Adrenal gland (tissue), 5 donors: Measurements from ENCODE around the gene CNOT10.

ENCODE experiments used
- POLR2A ChIP-seq, 2 donors: fragments of 450-650 bp; IDR thresholded peaks; one replicate each; pipeline ENCODE4 v1.6.1; 2017; ENCODE audit warnings: antibody characterized with exemption in 2 of 2, mild to moderate bottlenecking in 2 of 2, moderate library complexity in 1 of 2
- TF ChIP-seq, protein P1 (sequence below), 6 experiments: fragments of 450-650 bp in 4 of 6; fragments of 200-600 bp in 2 of 6; sonication (generic) in 1 of 6; IDR thresholded peaks; 1 replicate in 5 of 6; 2 replicates in 1 of 6; pipeline versions ENCODE4 v1.5.1 to v1.8.0; 2016 to 2021; ENCODE audit warnings: antibody characterized with exemption in 6 of 6, mild to moderate bottlenecking in 2 of 6, moderate library complexity in 1 of 6
- donor health status: DM: no; HTN: no; CAD: no.

DNA sequence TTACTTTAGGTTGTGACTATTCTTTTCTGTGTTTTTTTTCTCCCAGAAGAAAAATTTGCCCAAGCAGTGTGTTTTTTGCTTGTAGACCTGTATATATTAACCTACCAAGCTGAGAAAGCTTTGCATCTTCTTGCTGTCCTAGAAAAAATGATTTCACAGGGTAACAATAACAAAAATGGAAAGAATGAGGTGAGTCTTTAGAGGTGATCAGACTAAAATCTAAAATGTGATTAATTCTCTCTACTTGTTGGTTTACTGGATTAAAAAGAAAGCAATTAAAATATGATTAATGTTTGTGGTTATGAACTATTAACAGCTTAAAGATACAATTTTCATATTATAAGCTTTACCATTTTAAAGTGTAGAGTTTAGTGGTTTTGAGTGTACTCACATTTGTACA is 28.2 kb downstream of the CNOT10 start:
- TF ChIP-seq, protein P1, sequence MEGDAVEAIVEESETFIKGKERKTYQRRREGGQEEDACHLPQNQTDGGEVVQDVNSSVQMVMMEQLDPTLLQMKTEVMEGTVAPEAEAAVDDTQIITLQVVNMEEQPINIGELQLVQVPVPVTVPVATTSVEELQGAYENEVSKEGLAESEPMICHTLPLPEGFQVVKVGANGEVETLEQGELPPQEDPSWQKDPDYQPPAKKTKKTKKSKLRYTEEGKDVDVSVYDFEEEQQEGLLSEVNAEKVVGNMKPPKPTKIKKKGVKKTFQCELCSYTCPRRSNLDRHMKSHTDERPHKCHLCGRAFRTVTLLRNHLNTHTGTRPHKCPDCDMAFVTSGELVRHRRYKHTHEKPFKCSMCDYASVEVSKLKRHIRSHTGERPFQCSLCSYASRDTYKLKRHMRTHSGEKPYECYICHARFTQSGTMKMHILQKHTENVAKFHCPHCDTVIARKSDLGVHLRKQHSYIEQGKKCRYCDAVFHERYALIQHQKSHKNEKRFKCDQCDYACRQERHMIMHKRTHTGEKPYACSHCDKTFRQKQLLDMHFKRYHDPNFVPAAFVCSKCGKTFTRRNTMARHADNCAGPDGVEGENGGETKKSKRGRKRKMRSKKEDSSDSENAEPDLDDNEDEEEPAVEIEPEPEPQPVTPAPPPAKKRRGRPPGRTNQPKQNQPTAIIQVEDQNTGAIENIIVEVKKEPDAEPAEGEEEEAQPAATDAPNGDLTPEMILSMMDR (IDR thresholded peaks at IDR 0.05): no peak
- no peak for TF ChIP-seq POLR2A (IDR thresholded peaks at IDR 0.05)
